GM23338 (cell line): Measurements from ENCODE around the gene SCFD2. TPM values are rescaled to one million over a fixed set of nuclear protein-coding genes. Genes with fewer than 3 reads are reported as not detected.
"Not testable (repeated sequence)": the region's sequence is repeated elsewhere in the genome, so short reads cannot be mapped to it uniquely, and the experiment has no call there.

Experiments
- ATAC-seq: fragments of 200-7000 bp; cut with Tn5 transposase; 3 replicates; pipeline ENCODE4 v1.9.1; 2020
- DNase-seq: peaks from one replicate; pipeline ENCODE4 v3.0.0-alpha.2; 2015; ENCODE audit warnings: low spot score
- H2AFZ ChIP-seq: fragments of 200-600 bp; sonication (generic); 2 replicates; pipeline ENCODE4 v1.8.0; 2016; ENCODE audit warnings: antibody characterized with exemption, mild to moderate bottlenecking, moderate library complexity
- H3F3A ChIP-seq: fragments of 200-600 bp; sonication (generic); replicated peaks from 2 replicates; pipeline ENCODE4 v1.8.0; 2017; ENCODE audit warnings: antibody characterized with exemption, mixed run types, low read depth
- H3K27ac ChIP-seq: fragments of 200-600 bp; sonication (generic); 2 replicates; pipeline ENCODE4 v1.6.1; 2016; ENCODE audit warnings: low read depth
- H3K27me3 ChIP-seq: fragments of 200-600 bp; sonication (generic); 2 replicates; pipeline ENCODE4 v1.8.0; 2016; ENCODE audit warnings: mild to moderate bottlenecking, mixed run types, moderate library complexity; ENCODE audit not compliant: insufficient read depth
- H3K36me3 ChIP-seq: fragments of 200-600 bp; sonication (generic); 2 replicates; pipeline ENCODE4 v1.8.0; 2016; ENCODE audit warnings: mild to moderate bottlenecking; ENCODE audit not compliant: insufficient read depth
- H3K4me1 ChIP-seq: fragments of 200-600 bp; sonication (generic); 2 replicates; pipeline ENCODE4 v1.8.0; 2016; ENCODE audit warnings: mild to moderate bottlenecking, moderate library complexity; ENCODE audit not compliant: insufficient read depth
- H3K4me2 ChIP-seq: fragments of 200-600 bp; sonication (generic); 2 replicates; pipeline ENCODE4 v1.7.1; 2017; ENCODE audit warnings: mixed run types
- H3K4me3 ChIP-seq: fragments of 200-600 bp; sonication (generic); 2 replicates; pipeline ENCODE4 v1.6.1; 2016; ENCODE audit warnings: mixed run types
- H3K79me2 ChIP-seq: fragments of 200-600 bp; sonication (generic); replicated peaks from 2 replicates; pipeline ENCODE4 v1.8.0; 2017; ENCODE audit warnings: mild to moderate bottlenecking; ENCODE audit not compliant: insufficient read depth
- H3K9me2 ChIP-seq: fragments of 200-600 bp; sonication (generic); 2 replicates; pipeline ENCODE4 v1.8.0; 2017; ENCODE audit not compliant: insufficient read depth
- H4K20me1 ChIP-seq: fragments of 200-600 bp; sonication (generic); replicated peaks from 2 replicates; pipeline ENCODE4 v1.8.0; 2017; ENCODE audit warnings: mild to moderate bottlenecking; ENCODE audit not compliant: insufficient read depth
- H3K27ac Mint-ChIP-seq: 2 replicates; pipeline ENCODE4 v1.8.0; 2020; ENCODE audit warnings: inconsistent platforms, mild to moderate bottlenecking, moderate library complexity, mixed read lengths
- H3K27me3 Mint-ChIP-seq: 3 replicates; pipeline ENCODE4 v1.8.0; 2022; ENCODE audit warnings: low read depth, mild to moderate bottlenecking, moderate library complexity, mixed read lengths, inconsistent platforms; ENCODE audit not compliant: insufficient read depth, poor library complexity
- H3K36me3 Mint-ChIP-seq: 3 replicates; pipeline ENCODE4 v1.8.0; 2021; ENCODE audit warnings: low read depth, mild to moderate bottlenecking, inconsistent platforms, moderate library complexity, mixed read lengths
- H3K4me1 Mint-ChIP-seq: 3 replicates; pipeline ENCODE4 v1.8.0; 2020; ENCODE audit warnings: mild to moderate bottlenecking, inconsistent platforms, mixed read lengths
- H3K4me3 Mint-ChIP-seq: 3 replicates; pipeline ENCODE4 v1.8.0; 2021; ENCODE audit warnings: moderate library complexity, mild to moderate bottlenecking, inconsistent platforms, mixed read lengths
- H3K9me3 Mint-ChIP-seq: 3 replicates; pipeline ENCODE4 v1.8.0; 2020; ENCODE audit warnings: moderate library complexity, mild to moderate bottlenecking, inconsistent platforms, mixed read lengths
- EZH2phosphoT487 ChIP-seq: fragments of 200-600 bp; sonication (generic); IDR thresholded peaks from one replicate; pipeline ENCODE4 v1.8.1; 2018; ENCODE audit warnings: antibody characterized with exemption; ENCODE audit not compliant: unreplicated experiment
- JUNB ChIP-seq: IDR thresholded peaks from one replicate; pipeline ENCODE4 v1.6.1; 2016; ENCODE audit warnings: antibody characterized with exemption; ENCODE audit not compliant: unreplicated experiment
- REST ChIP-seq: IDR thresholded peaks from one replicate; pipeline ENCODE4 v1.6.1; 2018; ENCODE audit warnings: antibody characterized with exemption; ENCODE audit not compliant: unreplicated experiment
- ZNF114 ChIP-seq: fragments of 250-450 bp; sonication (Bioruptor Pico); IDR thresholded peaks from 2 replicates; pipeline ENCODE4 v1.5.0; 2020; ENCODE audit warnings: mild to moderate bottlenecking, moderate library complexity
- ZNF331 ChIP-seq: fragments of 250-450 bp; sonication (Bioruptor Pico); IDR thresholded peaks from 2 replicates; pipeline ENCODE4 v1.5.0; 2020; ENCODE audit warnings: low read depth, mild to moderate bottlenecking, moderate library complexity
- ZNF462 ChIP-seq: fragments of 250-450 bp; sonication (Bioruptor Pico); IDR thresholded peaks from 2 replicates; pipeline ENCODE4 v1.5.0; 2020; ENCODE audit warnings: mild to moderate bottlenecking, moderate library complexity
- polyA plus RNA-seq: library from polyadenylated mRNA; unstranded; fragments of >200 nt; fragmentation: Nextera tagmentation; extraction: Ambion mirVana; gene quantifications from 2 replicates; pipeline ENCODE4 v1.2.1, GENCODE V29; 2016
- total RNA-seq: library from RNA; depleted of rRNA; stranded (reverse); fragments of >200 nt; shearing (Covaris generic); gene quantifications from 2 replicates; pipeline ENCODE4 v1.2.3, GENCODE V29; 2014

Gene SCFD2
- total and polyA plus RNA-seq, 2 experiments from 2014 or later: 5.7 to 17.5 TPM

- TF ChIP-seq REST (no peak), JUNB (no peak)
These were observed 308.2 kb downstream of the SCFD2 start (continued) for GRCh38 chr4:53057679-53058078.

- not testable (repeated sequence) for H3K36me3 Mint-ChIP-seq, H3K4me3 Mint-ChIP-seq, H3K27ac ChIP-seq, H4K20me1 ChIP-seq, H3K4me1 Mint-ChIP-seq, H3K27ac Mint-ChIP-seq, H3K27me3 ChIP-seq, H2AFZ ChIP-seq, H3F3A ChIP-seq, H3K4me2 ChIP-seq, ATAC-seq, H3K9me3 Mint-ChIP-seq, H3K9me2 ChIP-seq, H3K27me3 Mint-ChIP-seq, H3K4me1 ChIP-seq, H3K79me2 ChIP-seq, H3K36me3 ChIP-seq, H3K4me3 ChIP-seq, DNase-seq
These were observed 308.8 kb downstream of the SCFD2 start for GRCh38 chr4:53057108-53057507.

GRCh38 chr4:53055716-53056403 lies 310.0 kb downstream of the SCFD2 start:
- no peaks in the 10 kb centered on the region for H3K4me1 ChIP-seq
- no peak overlapping the region for H3K27ac Mint-ChIP-seq
- no peaks in the 10 kb centered on the region for H3F3A ChIP-seq
- H3K4me3 Mint-ChIP-seq: no peak overlapping the region
- DNase-seq: no peak
- H3K27ac ChIP-seq: no peak overlapping the region
- no peaks in the 10 kb centered on the region for H3K9me2 ChIP-seq
- H3K4me1 Mint-ChIP-seq: no peaks in the 10 kb centered on the region
- H3K4me3 ChIP-seq: no peak overlapping the region
- ATAC-seq: no peak
- H3K36me3 ChIP-seq: no peaks in the 10 kb centered on the region
- H3K27me3 ChIP-seq: no peaks in the 10 kb centered on the region
- no peak overlapping the region for H2AFZ ChIP-seq
- H3K27me3 Mint-ChIP-seq: peaks cover 2% of the 10 kb centered on the region
- no peak overlapping the region for H3K4me2 ChIP-seq
- no peaks in the 10 kb centered on the region for H3K9me3 Mint-ChIP-seq
- no peaks in the 10 kb centered on the region for H4K20me1 ChIP-seq
- no peaks in the 10 kb centered on the region for H3K79me2 ChIP-seq
- H3K36me3 Mint-ChIP-seq: no peaks in the 10 kb centered on the region
- no peak for TF ChIP-seq EZH2phosphoT487
- no peak for TF ChIP-seq ZNF462 (CRISPR knock-in tag)
- TF ChIP-seq ZNF114: no peak
- no peak for TF ChIP-seq REST
- TF ChIP-seq ZNF331: no peak
